ENCODE results near the gene SUN1.

GRCh38 chr7:782718-783449, 49.4 kb upstream of the SUN1 start:
- TF ChIP-seq JUNB (IDR thresholded peaks at IDR 0.05) (no peak), RCOR1 (conservative IDR thresholded peaks at IDR 0.05; ENCODE audit: low read depth, low read length) (no peak), EP300 (IDR thresholded peaks at IDR 0.05; ENCODE audit: borderline replicate concordance in 1 of 2, control insufficient read depth in 1 of 2, low read depth in 2 of 2, low read length in 2 of 2) (no peak), CTCF (IDR thresholded peaks at IDR 0.05 in 2 of 3, conservative IDR thresholded peaks at IDR 0.05 in 1 of 3; ENCODE audit: control insufficient read depth in 2 of 3, extremely low read depth in 1 of 3, insufficient read depth in 1 of 3, low read depth in 3 of 3, low read length in 3 of 3) (no peak), REST (IDR thresholded peaks at IDR 0.05; ENCODE audit: low read depth, low read length) (no peak), TBL1XR1 (IDR thresholded peaks at IDR 0.05; ENCODE audit: low read depth, low read length) (no peak), ATF3 (IDR thresholded peaks at IDR 0.05; ENCODE audit: borderline replicate concordance, extremely low read depth, low read depth, low read length) (no peak), POLR2AphosphoS5 (IDR thresholded peaks at IDR 0.05; ENCODE audit: low read length) (no peak), RAD21 (IDR thresholded peaks at IDR 0.05; ENCODE audit: insufficient read depth, low read depth, low read length) (no peak), POLR2A (IDR thresholded peaks at IDR 0.05; ENCODE audit: low read depth, low read length) (no peak), MEF2A (IDR thresholded peaks at IDR 0.05; ENCODE audit: insufficient read depth, low read depth, low read length) (no peak)
